Neural crest cell (in vitro differentiated cells): ENCODE data around the gene RGL4. TPM values are rescaled to one million over a fixed set of nuclear protein-coding genes. Genes with fewer than 3 reads are reported as not detected.

Experiments used
- DNase-seq: peaks from one replicate; pipeline ENCODE4 v3.0.0; 2021; ENCODE audit warnings: low read depth, mixed read lengths, low spot score
- H3K27ac Mint-ChIP-seq: one replicate; pipeline ENCODE4 v1.8.0; 2021; ENCODE audit warnings: mild to moderate bottlenecking, mixed read lengths; ENCODE audit not compliant: unreplicated experiment
- H3K27me3 Mint-ChIP-seq: 2 replicates; pipeline ENCODE4 v1.8.0; 2021; ENCODE audit warnings: low read depth, mild to moderate bottlenecking, mixed read lengths
- H3K36me3 Mint-ChIP-seq: 2 replicates; pipeline ENCODE4 v1.8.0; 2021; ENCODE audit warnings: low read depth, mild to moderate bottlenecking, mixed read lengths
- H3K4me1 Mint-ChIP-seq: 2 replicates; pipeline ENCODE4 v1.8.0; 2021; ENCODE audit warnings: mixed read lengths
- H3K4me3 Mint-ChIP-seq: one replicate; pipeline ENCODE4 v1.8.0; 2021; ENCODE audit warnings: mild to moderate bottlenecking, mixed read lengths
- H3K9me3 Mint-ChIP-seq: 2 replicates; pipeline ENCODE4 v1.8.0; 2021; ENCODE audit warnings: mixed read lengths
- total RNA-seq: library from RNA; stranded (reverse); gene quantifications from 2 replicates; pipeline ENCODE4 v1.2.1, GENCODE V29; 2021
- TF ChIP-seq, protein P1 (sequence below): fragments of 200-600 bp; sonication (generic); conservative IDR thresholded peaks from 2 replicates; pipeline ENCODE4 v1.5.0; 2021; ENCODE audit warnings: antibody characterized with exemption, mild to moderate bottlenecking

Gene RGL4
- total RNA-seq, 1 donor from 2014 or later = not detected

DNA sequence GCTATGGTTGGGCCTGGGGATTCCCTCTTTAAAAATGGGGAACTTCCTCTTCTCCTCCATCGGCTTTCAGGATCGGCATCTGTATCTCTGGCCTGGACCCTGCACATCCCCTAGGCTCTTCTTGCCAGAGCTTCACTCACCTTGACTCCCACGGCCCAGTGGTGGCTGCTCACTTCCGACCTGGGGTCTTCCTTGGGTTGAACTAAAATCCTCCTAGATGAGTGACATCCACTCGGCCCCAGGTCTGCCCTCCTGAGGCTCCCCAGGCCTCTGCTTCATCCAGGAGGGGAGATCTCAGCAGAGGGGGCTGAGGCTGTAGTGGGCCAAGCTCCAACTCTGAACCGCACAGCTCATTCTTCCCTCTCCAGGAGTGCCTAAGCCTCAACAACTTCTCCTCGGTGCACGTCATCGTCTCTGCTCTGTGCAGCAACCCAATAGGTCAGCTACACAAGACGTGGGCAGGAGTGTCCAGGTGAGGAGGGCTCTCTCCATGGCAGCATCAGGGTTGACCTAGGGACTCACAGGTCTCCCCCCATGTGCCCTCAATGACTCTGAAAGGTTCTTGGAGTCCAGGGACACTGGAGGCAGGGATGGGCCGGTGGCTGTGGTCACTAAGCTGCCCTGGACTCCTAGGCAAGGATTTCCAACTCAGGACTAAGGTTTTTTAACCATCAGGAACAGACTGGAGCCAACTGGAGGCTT is 3.3 kb downstream of the RGL4 start:
- Mint-ChIP-seq H3K9me3 (no peaks in the 10 kb centered on the region), H3K27ac (no peak overlapping the region), H3K4me3 (no peak overlapping the region), H3K27me3 (no peaks in the 10 kb centered on the region), H3K4me1 (no peaks in the 10 kb centered on the region), H3K36me3 (peaks cover 13% of the 10 kb centered on the region)
- no peak for DNase-seq
- TF ChIP-seq, protein P1, sequence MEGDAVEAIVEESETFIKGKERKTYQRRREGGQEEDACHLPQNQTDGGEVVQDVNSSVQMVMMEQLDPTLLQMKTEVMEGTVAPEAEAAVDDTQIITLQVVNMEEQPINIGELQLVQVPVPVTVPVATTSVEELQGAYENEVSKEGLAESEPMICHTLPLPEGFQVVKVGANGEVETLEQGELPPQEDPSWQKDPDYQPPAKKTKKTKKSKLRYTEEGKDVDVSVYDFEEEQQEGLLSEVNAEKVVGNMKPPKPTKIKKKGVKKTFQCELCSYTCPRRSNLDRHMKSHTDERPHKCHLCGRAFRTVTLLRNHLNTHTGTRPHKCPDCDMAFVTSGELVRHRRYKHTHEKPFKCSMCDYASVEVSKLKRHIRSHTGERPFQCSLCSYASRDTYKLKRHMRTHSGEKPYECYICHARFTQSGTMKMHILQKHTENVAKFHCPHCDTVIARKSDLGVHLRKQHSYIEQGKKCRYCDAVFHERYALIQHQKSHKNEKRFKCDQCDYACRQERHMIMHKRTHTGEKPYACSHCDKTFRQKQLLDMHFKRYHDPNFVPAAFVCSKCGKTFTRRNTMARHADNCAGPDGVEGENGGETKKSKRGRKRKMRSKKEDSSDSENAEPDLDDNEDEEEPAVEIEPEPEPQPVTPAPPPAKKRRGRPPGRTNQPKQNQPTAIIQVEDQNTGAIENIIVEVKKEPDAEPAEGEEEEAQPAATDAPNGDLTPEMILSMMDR = no peak

DNA sequence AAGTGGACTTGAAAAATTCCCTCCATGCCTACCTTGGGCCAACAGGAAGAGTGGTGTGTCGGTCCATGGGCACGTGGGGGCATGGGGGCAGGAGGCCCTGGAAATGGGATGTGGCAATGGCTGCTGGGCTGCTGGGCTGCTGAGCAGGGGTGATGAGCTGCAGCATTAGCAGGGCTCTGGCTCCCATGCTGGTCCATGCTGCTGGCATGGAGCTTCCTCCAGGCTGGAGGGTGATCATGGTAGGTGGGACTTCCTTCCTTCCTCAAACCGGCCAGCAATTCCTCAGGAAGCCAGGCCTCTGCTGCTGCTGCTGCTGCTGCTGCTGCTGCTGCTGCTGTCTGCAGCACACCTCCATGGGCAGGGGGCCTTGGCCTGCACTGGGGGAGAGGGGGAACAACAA is 4.3 kb downstream of the RGL4 start:
- peaks cover 14% of the 10 kb centered on the region for H3K36me3 Mint-ChIP-seq
- H3K4me3 Mint-ChIP-seq = no peak overlapping the region
- TF ChIP-seq, protein P1 = no peak
- H3K9me3 Mint-ChIP-seq = no peaks in the 10 kb centered on the region
- H3K4me1 Mint-ChIP-seq = no peaks in the 10 kb centered on the region
- no peak overlapping the region for H3K27ac Mint-ChIP-seq
- DNase-seq = no peak
- no peaks in the 10 kb centered on the region for H3K27me3 Mint-ChIP-seq

DNA sequence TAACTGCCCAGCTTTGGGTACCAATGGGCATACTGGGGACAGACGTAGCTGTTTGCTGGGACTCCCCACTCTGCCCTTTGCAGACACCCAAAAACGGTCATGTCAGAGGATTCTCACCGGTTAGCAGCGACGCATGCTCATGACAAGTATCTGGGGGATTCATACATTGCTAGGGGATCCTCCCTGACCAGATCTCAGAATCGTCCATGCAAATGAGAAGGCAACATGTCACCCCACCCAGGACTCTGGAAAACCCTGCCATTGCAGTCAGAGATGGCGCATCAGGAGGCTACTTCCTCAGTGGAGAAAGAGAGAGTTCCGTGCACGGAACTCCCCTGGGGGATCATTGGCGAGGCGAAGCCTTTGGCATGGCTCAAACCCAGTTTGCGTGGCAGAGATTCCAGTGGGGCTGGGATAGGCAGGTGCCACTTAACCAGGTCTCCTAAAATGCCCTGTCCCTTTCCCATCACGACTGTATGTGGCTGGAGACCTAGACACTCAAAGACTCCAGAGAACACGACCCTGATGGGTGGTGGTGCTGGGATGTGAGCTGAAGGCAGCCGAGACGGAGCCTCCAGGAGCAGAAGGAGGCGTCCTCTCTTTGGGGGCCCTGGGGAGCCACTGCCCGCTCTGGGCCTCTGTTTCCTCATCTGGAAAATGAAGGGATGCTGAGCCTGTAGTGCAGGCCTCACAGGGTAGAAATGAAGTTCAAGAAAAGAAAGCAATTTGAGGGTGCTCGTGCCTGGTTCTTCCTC is 4.9 kb downstream of the RGL4 start:
- DNase-seq = no peak
- Mint-ChIP-seq H3K9me3 (no peaks in the 10 kb centered on the region), H3K27me3 (no peaks in the 10 kb centered on the region), H3K4me1 (no peaks in the 10 kb centered on the region), H3K36me3 (peaks cover 14% of the 10 kb centered on the region), H3K27ac (peak overlapping the region; percentile 43), H3K4me3 (no peak overlapping the region)
- TF ChIP-seq, protein P1 = no peak

DNA sequence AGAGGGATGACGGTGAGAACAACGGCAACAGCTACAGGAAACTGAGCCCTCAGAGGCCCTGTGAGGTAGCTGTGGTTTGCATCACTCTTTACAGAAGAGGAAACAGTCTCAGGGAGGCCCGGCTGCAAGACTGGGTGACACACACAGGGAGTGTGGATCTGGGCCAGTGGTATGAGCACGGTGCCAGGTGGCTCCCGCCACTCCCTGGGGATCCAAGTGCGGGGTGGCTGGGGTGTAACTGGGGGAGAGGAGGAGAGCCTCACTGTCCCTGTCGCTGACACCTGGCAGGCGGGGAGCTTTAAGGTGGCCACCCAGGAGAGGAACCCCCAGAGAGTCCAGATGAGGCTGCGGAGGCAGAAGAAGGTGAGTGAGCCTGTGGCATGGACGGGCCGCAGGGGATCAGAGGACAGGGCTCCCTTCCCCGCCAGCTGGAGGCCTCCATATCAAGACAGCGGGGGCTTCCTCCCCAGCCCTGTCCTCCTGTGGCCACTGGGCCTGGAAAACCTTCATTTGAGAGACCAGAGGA is 5.6 kb downstream of the RGL4 start:
- DNase-seq = no peak
- Mint-ChIP-seq H3K4me1 (no peaks in the 10 kb centered on the region), H3K27ac (no peak overlapping the region), H3K27me3 (no peaks in the 10 kb centered on the region), H3K9me3 (no peaks in the 10 kb centered on the region), H3K36me3 (peaks cover 12% of the 10 kb centered on the region), H3K4me3 (no peak overlapping the region)
- TF ChIP-seq, protein P1 = no peak

DNA sequence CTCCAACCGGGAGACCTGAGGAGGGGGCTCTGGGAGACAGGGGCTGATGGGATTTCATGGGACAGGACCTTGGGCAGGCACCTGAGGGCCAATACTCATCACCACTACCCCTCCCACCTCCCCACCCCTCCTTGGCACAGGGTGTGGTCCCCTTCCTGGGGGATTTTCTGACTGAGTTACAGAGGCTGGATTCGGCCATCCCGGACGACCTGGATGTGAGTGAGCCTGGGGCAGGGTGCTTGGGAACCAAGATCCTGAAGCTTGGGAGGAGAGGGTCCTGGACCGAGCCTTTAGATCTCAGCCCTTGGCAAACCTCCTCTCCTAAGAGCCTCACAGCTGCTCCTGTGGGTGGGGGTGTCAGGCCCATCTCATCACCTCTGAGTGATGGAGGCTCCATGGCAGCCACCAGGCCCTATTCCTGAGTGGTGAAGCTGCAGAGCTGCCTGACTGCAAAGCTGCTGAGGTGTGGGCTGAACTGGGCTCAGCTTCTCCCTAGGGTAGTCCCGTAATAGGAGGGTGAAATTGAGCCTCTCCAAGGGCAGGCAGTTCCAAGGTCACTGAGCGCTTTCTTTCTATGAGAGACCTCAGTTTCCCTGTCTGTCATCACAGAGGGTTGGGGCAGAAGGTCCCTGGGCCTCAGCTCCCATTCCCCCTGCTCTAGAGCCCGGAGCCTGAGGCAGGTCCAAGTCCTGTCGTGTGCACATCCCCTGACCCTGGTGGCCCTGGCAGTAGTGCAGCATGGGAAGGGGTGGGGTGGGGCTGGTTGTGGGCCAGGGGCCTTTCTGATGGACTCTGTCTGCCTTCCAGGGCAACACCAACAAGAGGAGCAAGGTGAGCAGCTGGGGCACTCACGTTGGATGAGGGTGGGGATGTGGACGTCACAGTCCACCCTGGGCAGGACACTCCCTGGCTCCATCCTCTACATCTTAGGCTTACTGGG is 6.5 kb downstream of the RGL4 start:
- Mint-ChIP-seq H3K27me3 (no peaks in the 10 kb centered on the region), H3K36me3 (peaks cover 16% of the 10 kb centered on the region), H3K4me1 (peaks cover 3% of the 10 kb centered on the region), H3K4me3 (no peak overlapping the region), H3K27ac (no peak overlapping the region), H3K9me3 (no peaks in the 10 kb centered on the region)
- no peak for DNase-seq
- TF ChIP-seq, protein P1 = no peak
